ENCODE measurements around the gene ST3GAL6.

ST3GAL6 gene

DNA sequence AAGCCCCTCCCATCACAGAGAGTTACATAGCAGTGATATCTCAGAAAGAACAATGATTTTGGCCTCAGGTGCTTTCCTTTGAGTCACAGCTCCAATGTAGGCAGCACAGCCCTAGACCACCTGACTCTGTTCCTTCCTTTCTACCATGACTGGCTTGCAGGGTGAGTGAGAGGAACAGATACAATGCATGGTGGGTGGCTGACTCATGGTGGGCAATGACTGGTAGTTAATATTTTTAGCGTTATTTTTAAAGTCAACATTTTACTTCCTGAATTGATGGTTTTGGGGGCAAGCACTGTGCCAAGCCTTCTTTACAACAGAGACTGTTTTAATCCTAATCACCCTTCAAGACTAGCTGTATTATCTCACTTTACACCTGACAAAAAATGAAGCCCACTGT, 32.8 kb upstream of the ST3GAL6 start:
- TF ChIP-seq, protein P1, sequence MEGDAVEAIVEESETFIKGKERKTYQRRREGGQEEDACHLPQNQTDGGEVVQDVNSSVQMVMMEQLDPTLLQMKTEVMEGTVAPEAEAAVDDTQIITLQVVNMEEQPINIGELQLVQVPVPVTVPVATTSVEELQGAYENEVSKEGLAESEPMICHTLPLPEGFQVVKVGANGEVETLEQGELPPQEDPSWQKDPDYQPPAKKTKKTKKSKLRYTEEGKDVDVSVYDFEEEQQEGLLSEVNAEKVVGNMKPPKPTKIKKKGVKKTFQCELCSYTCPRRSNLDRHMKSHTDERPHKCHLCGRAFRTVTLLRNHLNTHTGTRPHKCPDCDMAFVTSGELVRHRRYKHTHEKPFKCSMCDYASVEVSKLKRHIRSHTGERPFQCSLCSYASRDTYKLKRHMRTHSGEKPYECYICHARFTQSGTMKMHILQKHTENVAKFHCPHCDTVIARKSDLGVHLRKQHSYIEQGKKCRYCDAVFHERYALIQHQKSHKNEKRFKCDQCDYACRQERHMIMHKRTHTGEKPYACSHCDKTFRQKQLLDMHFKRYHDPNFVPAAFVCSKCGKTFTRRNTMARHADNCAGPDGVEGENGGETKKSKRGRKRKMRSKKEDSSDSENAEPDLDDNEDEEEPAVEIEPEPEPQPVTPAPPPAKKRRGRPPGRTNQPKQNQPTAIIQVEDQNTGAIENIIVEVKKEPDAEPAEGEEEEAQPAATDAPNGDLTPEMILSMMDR (IDR thresholded peaks at IDR 0.05): no peak
- Histone ChIP-seq H3K27ac (no peak overlapping the region), H3K36me3 (ENCODE audit: control insufficient read depth, insufficient read depth, low read length) (no peaks in the 10 kb centered on the region), H3K9ac (no peak overlapping the region), H3K4me3 (ENCODE audit: low read depth, low read length) (no peak overlapping the region), H3K79me2 (no peaks in the 10 kb centered on the region), H3K4me1 (peaks cover 4% of the 10 kb centered on the region), H3K9me3 (ENCODE audit: control insufficient read depth, low read length) (no peaks in the 10 kb centered on the region), H3K4me2 (ENCODE audit: low read length) (no peak overlapping the region), H2AFZ (no peak overlapping the region), H3K27me3 (ENCODE audit: control insufficient read depth, insufficient read depth, low read length) (no peaks in the 10 kb centered on the region)

DNA sequence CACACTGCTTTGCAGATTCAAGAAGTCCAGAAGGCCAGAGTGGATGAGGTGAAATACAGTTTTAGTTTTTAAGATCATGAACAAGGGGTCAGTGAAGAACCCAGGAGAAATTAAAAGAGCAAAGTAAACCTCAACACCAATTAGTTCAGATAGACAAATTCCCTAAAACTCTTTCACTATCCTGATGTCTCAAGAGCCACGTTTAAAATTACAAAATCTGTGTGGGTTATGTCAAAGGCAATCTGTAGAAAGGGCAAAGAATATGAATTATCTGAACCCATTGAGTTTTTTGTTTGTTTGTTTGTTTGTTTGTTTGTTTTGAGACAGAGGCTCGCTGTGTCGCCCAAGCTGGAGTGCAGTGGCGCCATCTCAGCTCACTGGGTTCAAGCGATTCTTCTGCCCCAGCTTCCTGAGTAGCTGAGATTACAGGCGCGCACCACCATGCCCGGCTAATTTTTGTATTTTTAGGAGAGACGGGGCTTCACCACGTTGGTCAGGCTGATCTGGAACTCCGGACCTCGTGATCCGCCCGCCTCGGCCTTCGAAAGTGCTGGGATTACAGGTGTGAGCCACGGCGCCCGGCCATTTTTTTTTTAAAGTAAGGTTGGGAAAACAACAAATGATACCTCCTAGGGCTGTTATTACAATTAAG, 32.1 kb upstream of the ST3GAL6 start:
- peaks cover 4% of the 10 kb centered on the region for H3K4me1 ChIP-seq
- no peaks in the 10 kb centered on the region for H3K9me3 ChIP-seq (ENCODE audit: control insufficient read depth, low read length)
- H3K4me3 ChIP-seq (ENCODE audit: low read depth, low read length): no peak overlapping the region
- no peaks in the 10 kb centered on the region for H3K36me3 ChIP-seq (ENCODE audit: control insufficient read depth, insufficient read depth, low read length)
- no peaks in the 10 kb centered on the region for H3K79me2 ChIP-seq
- H3K27me3 ChIP-seq (ENCODE audit: control insufficient read depth, insufficient read depth, low read length): no peaks in the 10 kb centered on the region
- H2AFZ ChIP-seq: no peak overlapping the region
- H3K4me2 ChIP-seq (ENCODE audit: low read length): no peak overlapping the region
- H3K9ac ChIP-seq: no peak overlapping the region
- H3K27ac ChIP-seq: no peak overlapping the region
- TF ChIP-seq, protein P1 (IDR thresholded peaks at IDR 0.05): no peak

DNA sequence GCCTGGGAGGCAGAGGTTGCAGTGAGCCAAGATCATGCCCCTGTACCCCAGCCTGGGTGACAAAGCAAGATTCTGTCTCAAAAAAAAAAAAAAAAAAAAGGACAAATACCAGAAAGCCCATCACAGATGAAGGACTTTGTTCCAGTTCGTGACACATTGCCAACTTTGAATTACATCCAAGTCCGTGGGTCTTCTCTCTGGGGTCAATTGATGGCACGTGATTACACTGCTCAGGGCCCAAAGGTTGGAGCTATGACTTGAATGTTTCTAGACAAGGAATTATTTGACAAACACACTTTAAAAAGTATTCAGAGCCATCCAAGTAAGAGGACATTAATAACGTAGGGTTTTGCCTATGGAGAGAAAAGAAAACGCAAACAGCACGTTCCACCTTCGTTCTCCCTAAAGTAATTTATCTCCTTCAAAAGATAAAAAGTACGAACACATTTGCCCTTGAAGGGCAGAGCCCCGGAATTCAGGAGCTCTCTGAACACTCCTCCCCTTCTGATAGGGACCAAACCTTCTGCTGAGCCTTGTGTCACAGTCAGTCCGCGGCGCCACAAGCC, 31.3 kb upstream of the ST3GAL6 start:
- Histone ChIP-seq H3K36me3 (ENCODE audit: control insufficient read depth, insufficient read depth, low read length) (no peaks in the 10 kb centered on the region), H3K79me2 (no peaks in the 10 kb centered on the region), H3K4me1 (peaks cover 4% of the 10 kb centered on the region), H3K27me3 (ENCODE audit: control insufficient read depth, insufficient read depth, low read length) (no peaks in the 10 kb centered on the region), H3K4me3 (ENCODE audit: low read depth, low read length) (peak overlapping the region; percentile 71), H3K4me2 (ENCODE audit: low read length) (peak overlapping the region; percentile 95), H3K9ac (no peak overlapping the region), H3K9me3 (ENCODE audit: control insufficient read depth, low read length) (no peaks in the 10 kb centered on the region), H2AFZ (peak overlapping the region; percentile 91), H3K27ac (peak overlapping the region; percentile 8)
- TF ChIP-seq, protein P1 (IDR thresholded peaks at IDR 0.05): no peak

DNA sequence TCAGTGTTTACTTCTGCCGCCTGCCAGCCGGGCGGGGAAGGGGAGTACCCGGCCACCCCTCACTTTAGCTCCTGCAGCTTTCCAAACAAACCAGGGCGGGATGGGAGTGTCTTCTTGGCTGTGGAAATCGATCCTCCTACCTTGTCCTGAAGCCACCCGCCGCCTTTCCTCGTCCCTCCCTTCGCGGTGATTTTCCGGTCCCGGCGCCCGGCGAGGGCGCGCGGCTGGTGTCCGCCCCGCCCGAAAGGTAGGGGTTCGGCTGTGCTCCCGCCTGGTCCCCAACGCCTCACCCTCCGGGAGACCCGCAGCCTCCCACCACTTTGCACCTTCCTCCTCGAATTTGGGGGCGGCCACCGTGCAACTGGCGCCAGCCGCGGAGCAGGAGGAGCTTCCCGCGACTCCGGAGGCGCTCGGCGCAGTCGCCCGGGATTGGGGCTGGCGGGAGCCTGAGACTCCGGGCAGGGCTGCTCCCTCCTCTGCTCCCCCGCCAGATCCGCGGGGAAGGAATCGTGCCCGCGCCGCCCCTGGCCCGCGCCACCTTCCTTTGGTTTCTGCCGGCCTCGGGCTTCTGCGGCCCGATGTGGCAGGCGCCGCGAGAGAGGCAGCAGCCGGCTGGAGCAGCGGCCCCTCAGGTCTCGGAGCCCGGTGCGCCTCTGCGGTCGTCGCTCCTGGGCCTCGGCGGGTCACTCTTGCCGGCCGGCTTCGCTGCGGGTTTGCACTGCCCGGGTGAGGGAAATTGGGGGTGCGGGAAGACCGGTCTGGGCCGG, 30.7 kb upstream of the ST3GAL6 start:
- H3K79me2 ChIP-seq: no peaks in the 10 kb centered on the region
- H3K4me1 ChIP-seq: peaks cover 4% of the 10 kb centered on the region
- H3K4me3 ChIP-seq (ENCODE audit: low read depth, low read length): peak overlapping the region; percentile 71
- peak overlapping the region; percentile 8 for H3K27ac ChIP-seq
- H3K4me2 ChIP-seq (ENCODE audit: low read length): peak overlapping the region; percentile 95
- H3K27me3 ChIP-seq (ENCODE audit: control insufficient read depth, insufficient read depth, low read length): no peaks in the 10 kb centered on the region
- H3K9ac ChIP-seq: no peak overlapping the region
- H3K9me3 ChIP-seq (ENCODE audit: control insufficient read depth, low read length): no peaks in the 10 kb centered on the region
- H2AFZ ChIP-seq: peak overlapping the region; percentile 91
- TF ChIP-seq, protein P1 (IDR thresholded peaks at IDR 0.05): peak; percentile 4
- no peaks in the 10 kb centered on the region for H3K36me3 ChIP-seq (ENCODE audit: control insufficient read depth, insufficient read depth, low read length)
